ENCODE measurements around the gene SETD3.

DNA sequence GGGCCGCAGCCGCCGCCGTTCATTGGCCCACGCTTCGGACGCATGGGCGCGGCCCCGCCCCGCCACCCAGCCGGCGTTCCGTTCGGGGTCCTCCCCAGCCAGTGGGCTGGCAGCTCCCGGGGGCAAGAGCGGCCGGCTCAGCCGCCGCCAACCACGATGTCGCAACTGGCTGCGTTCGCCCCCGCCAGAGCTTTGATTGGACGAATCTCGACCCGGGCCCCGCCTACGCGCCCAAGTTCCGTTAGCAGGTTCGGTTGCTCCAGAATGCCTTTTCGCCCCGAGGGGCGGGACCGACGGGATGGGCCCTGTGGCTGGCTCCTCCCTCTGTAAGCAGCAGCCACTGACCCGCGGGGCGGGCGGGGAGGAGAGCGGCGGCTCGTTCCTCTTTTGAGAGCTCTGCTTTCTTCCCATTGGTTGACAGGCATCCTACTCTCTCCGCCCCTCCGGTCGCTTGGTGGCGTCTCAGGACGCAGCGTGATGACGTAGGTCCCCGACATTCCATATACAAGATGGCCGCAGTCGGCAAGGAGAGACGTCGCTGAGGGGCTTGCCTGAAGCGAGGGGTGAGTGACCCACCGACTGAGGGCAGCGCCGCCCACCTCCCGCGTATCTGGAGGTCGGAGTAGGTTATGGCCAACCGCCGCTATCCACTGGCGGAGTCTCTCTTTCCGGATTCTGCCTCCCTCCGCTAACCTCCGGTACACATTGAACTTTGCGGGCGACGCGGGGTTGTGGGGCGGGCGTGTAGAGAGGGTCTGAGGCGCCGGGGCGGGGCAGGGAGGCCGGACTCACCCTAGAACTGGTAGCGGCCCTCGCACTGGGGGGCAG, 472 bp upstream of the SETD3 start, which contains the start of gene CCNK:
- TF ChIP-seq, protein P1, sequence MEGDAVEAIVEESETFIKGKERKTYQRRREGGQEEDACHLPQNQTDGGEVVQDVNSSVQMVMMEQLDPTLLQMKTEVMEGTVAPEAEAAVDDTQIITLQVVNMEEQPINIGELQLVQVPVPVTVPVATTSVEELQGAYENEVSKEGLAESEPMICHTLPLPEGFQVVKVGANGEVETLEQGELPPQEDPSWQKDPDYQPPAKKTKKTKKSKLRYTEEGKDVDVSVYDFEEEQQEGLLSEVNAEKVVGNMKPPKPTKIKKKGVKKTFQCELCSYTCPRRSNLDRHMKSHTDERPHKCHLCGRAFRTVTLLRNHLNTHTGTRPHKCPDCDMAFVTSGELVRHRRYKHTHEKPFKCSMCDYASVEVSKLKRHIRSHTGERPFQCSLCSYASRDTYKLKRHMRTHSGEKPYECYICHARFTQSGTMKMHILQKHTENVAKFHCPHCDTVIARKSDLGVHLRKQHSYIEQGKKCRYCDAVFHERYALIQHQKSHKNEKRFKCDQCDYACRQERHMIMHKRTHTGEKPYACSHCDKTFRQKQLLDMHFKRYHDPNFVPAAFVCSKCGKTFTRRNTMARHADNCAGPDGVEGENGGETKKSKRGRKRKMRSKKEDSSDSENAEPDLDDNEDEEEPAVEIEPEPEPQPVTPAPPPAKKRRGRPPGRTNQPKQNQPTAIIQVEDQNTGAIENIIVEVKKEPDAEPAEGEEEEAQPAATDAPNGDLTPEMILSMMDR (conservative IDR thresholded peaks at IDR 0.05; ENCODE audit: low read depth, low read length) = no peak
- no peak for TF ChIP-seq EZH2 (IDR thresholded peaks at IDR 0.05; ENCODE audit: low read length, unreplicated experiment)
- no peak for TF ChIP-seq EZH2phosphoT487 (IDR thresholded peaks at IDR 0.05; ENCODE audit: borderline replicate concordance, low read length)
